Putamen (tissue), 1 donor: ENCODE data around the gene LHFPL2.

Experiments
- DNase-seq: peaks from one replicate; pipeline ENCODE4 v3.0.0-alpha.2; 2016; ENCODE audit warnings: low spot score

LHFPL2 gene

GRCh38 chr5:78640662-78641474 is 7.7 kb downstream of the LHFPL2 start:
- DNase-seq = no peak

GRCh38 chr5:78639791-78640190 is 8.8 kb downstream of the LHFPL2 start:
- DNase-seq = no peak

GRCh38 chr5:78638973-78639669 is 9.5 kb downstream of the LHFPL2 start:
- no peak for DNase-seq

- peak; percentile 60 for DNase-seq
Measured at GRCh38 chr5:78638423-78638822, 10.1 kb downstream of the LHFPL2 start.

GRCh38 chr5:78637468-78637867 is 11.1 kb downstream of the LHFPL2 start:
- no peak for DNase-seq

GRCh38 chr5:78636682-78637081 is 11.9 kb downstream of the LHFPL2 start:
- no peak for DNase-seq

GRCh38 chr5:78634634-78635033 is 13.9 kb downstream of the LHFPL2 start:
- DNase-seq = no peak

GRCh38 chr5:78634229-78634628 is 14.3 kb downstream of the LHFPL2 start:
- DNase-seq = no peak

GRCh38 chr5:78633700-78634099 is 14.9 kb downstream of the LHFPL2 start:
- DNase-seq = no peak

- DNase-seq = no peak
Measured at GRCh38 chr5:78632467-78632866, 16.1 kb downstream of the LHFPL2 start.

- DNase-seq = no peak
Measured at GRCh38 chr5:78631931-78632330, 16.6 kb downstream of the LHFPL2 start.

GRCh38 chr5:78630047-78630446 is 18.5 kb downstream of the LHFPL2 start:
- DNase-seq = no peak

GRCh38 chr5:78629624-78630023 is 18.9 kb downstream of the LHFPL2 start:
- DNase-seq = no peak

- DNase-seq = no peak
Measured at GRCh38 chr5:78628270-78628992, 20.1 kb downstream of the LHFPL2 start.

GRCh38 chr5:78627766-78628165 is 20.8 kb downstream of the LHFPL2 start:
- no peak for DNase-seq

GRCh38 chr5:78627175-78627574 is 21.4 kb downstream of the LHFPL2 start:
- peak; percentile 19 for DNase-seq

- no peak for DNase-seq
Measured at GRCh38 chr5:78626009-78626571, 22.5 kb downstream of the LHFPL2 start.

- DNase-seq = no peak
Measured at GRCh38 chr5:78624992-78625391, 23.6 kb downstream of the LHFPL2 start.

- peak; percentile 17 for DNase-seq
Measured at GRCh38 chr5:78624011-78624541, 24.5 kb downstream of the LHFPL2 start.

GRCh38 chr5:78622302-78622971 is 26.1 kb downstream of the LHFPL2 start:
- DNase-seq = no peak

GRCh38 chr5:78621291-78621738 is 27.3 kb downstream of the LHFPL2 start:
- DNase-seq = no peak
